H1 (cell line): ENCODE results near the gene SYTL1. TPM values are rescaled to one million over a fixed set of nuclear protein-coding genes. Genes with fewer than 3 reads are reported as not detected.

Experiments used
- CBX8 ChIP-seq: fragments of 300-800, 300-1000 bp; sonication (generic); IDR thresholded peaks from 2 replicates; pipeline ENCODE4 v1.7.1; 2016; ENCODE audit warnings: low read depth, low read length, borderline replicate concordance
- CHD1 ChIP-seq: IDR thresholded peaks from 2 replicates; pipeline ENCODE4 v1.6.1; 2012; ENCODE audit warnings: low read depth, low read length, improper control_type of control experiment
- EZH2 ChIP-seq: fragments of 200-600 bp; sonication (generic); IDR thresholded peaks from 2 replicates; pipeline ENCODE4 v1.7.1; 2012; ENCODE audit warnings: low read depth, mild to moderate bottlenecking, moderate library complexity, low read length, inconsistent platforms; ENCODE audit not compliant: severe bottlenecking
- HDAC6 ChIP-seq: IDR thresholded peaks from one replicate; pipeline ENCODE4 v1.7.1; 2012; ENCODE audit warnings: low read depth, mild to moderate bottlenecking, inconsistent platforms, low read length, moderate library complexity
- JUND ChIP-seq: IDR thresholded peaks from 2 replicates; pipeline ENCODE4 v1.6.1; 2011; ENCODE audit warnings: mild to moderate bottlenecking, improper control_type of control experiment, low read length
- RNF2 ChIP-seq: fragments of 200-900, 300-1000 bp; sonication (generic); IDR thresholded peaks from 2 replicates; pipeline ENCODE4 v1.7.1; 2016; ENCODE audit warnings: borderline replicate concordance, low read depth, mild to moderate bottlenecking, antibody characterized with exemption, low read length; ENCODE audit not compliant: poor library complexity, severe bottlenecking; ENCODE audit errors: missing control alignments
- SIN3A ChIP-seq, 2 experiments: IDR thresholded peaks in 1 of 2; conservative IDR thresholded peaks in 1 of 2; 2 replicates each; pipeline ENCODE4 v1.6.1; 2011 to 2012; ENCODE audit warnings: low read length in 2 of 2, improper control_type of control experiment in 1 of 2, low read depth in 1 of 2, mild to moderate bottlenecking in 1 of 2
- TBP ChIP-seq: IDR thresholded peaks from 2 replicates; pipeline ENCODE4 v1.6.1; 2011; ENCODE audit warnings: low read depth, low read length, improper control_type of control experiment
- ZNF274 ChIP-seq: IDR thresholded peaks from 2 replicates; pipeline ENCODE4 v1.7.0; 2012; ENCODE audit warnings: low read length, borderline replicate concordance; ENCODE audit errors: extremely low read depth
- polyA plus RNA-seq, 7 experiments: library from polyadenylated mRNA; depleted of rRNA in 3 of 7; stranded (reverse) in 5 of 7; unstranded in 2 of 7; fragments of >200 nt in 5 of 7; fragments of 200-250 nt in 2 of 7; gene quantifications; 1 replicate in 5 of 7; 2 replicates in 1 of 7; 4 replicates in 1 of 7; pipeline versions ENCODE4 v1.2.1 to v1.2.3, GENCODE V29; 2011 to 2013; ENCODE audit warnings: missing spikeins in 2 of 7, mixed read lengths in 2 of 7
- total RNA-seq: library from RNA; stranded (reverse); fragmentation: NEBNext Ultra II Directional; extraction: Animal tissue kit (Norgen Biotek cat#: 25700); gene quantifications from 2 replicates; pipeline ENCODE4 v1.2.1, GENCODE V29; 2021
- TF ChIP-seq, protein P1 (sequence below): fragments of 300-600 bp; sonication (generic); IDR thresholded peaks from 2 replicates; pipeline ENCODE4 v1.7.1; 2012; ENCODE audit warnings: low read length, moderate library complexity, mild to moderate bottlenecking, inconsistent platforms; ENCODE audit not compliant: insufficient replicate concordance
- TF ChIP-seq, protein P2 (sequence below): IDR thresholded peaks from 2 replicates; pipeline ENCODE4 v1.6.1; 2012; ENCODE audit warnings: inconsistent platforms

The SYTL1 gene
- total and polyA plus RNA-seq, 2 of the 8 experiments (the other 6 are each of a cell fraction or from before 2014, with no cell fraction given), result 6.4 to 19.5 TPM

DNA sequence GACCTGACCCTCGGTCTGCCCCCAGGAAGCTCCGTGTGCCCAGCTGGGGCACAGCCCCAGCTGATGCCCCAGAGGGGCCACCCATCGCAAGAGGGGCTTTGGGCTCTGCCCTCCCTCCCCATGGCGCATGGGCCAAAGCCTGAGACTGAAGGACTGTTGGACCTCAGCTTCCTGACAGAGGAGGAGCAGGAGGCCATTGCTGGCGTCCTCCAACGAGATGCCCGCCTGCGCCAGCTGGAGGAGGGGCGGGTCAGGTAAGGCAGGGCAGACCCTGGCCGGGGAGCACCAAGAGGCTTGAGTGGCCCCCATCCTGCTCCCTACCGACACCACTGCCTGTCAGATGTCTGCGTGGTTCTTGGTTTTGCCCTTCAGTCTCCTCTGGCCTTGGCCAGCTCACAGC, 3.5 kb downstream of the SYTL1 start (continued):
- TF ChIP-seq, protein P1, sequence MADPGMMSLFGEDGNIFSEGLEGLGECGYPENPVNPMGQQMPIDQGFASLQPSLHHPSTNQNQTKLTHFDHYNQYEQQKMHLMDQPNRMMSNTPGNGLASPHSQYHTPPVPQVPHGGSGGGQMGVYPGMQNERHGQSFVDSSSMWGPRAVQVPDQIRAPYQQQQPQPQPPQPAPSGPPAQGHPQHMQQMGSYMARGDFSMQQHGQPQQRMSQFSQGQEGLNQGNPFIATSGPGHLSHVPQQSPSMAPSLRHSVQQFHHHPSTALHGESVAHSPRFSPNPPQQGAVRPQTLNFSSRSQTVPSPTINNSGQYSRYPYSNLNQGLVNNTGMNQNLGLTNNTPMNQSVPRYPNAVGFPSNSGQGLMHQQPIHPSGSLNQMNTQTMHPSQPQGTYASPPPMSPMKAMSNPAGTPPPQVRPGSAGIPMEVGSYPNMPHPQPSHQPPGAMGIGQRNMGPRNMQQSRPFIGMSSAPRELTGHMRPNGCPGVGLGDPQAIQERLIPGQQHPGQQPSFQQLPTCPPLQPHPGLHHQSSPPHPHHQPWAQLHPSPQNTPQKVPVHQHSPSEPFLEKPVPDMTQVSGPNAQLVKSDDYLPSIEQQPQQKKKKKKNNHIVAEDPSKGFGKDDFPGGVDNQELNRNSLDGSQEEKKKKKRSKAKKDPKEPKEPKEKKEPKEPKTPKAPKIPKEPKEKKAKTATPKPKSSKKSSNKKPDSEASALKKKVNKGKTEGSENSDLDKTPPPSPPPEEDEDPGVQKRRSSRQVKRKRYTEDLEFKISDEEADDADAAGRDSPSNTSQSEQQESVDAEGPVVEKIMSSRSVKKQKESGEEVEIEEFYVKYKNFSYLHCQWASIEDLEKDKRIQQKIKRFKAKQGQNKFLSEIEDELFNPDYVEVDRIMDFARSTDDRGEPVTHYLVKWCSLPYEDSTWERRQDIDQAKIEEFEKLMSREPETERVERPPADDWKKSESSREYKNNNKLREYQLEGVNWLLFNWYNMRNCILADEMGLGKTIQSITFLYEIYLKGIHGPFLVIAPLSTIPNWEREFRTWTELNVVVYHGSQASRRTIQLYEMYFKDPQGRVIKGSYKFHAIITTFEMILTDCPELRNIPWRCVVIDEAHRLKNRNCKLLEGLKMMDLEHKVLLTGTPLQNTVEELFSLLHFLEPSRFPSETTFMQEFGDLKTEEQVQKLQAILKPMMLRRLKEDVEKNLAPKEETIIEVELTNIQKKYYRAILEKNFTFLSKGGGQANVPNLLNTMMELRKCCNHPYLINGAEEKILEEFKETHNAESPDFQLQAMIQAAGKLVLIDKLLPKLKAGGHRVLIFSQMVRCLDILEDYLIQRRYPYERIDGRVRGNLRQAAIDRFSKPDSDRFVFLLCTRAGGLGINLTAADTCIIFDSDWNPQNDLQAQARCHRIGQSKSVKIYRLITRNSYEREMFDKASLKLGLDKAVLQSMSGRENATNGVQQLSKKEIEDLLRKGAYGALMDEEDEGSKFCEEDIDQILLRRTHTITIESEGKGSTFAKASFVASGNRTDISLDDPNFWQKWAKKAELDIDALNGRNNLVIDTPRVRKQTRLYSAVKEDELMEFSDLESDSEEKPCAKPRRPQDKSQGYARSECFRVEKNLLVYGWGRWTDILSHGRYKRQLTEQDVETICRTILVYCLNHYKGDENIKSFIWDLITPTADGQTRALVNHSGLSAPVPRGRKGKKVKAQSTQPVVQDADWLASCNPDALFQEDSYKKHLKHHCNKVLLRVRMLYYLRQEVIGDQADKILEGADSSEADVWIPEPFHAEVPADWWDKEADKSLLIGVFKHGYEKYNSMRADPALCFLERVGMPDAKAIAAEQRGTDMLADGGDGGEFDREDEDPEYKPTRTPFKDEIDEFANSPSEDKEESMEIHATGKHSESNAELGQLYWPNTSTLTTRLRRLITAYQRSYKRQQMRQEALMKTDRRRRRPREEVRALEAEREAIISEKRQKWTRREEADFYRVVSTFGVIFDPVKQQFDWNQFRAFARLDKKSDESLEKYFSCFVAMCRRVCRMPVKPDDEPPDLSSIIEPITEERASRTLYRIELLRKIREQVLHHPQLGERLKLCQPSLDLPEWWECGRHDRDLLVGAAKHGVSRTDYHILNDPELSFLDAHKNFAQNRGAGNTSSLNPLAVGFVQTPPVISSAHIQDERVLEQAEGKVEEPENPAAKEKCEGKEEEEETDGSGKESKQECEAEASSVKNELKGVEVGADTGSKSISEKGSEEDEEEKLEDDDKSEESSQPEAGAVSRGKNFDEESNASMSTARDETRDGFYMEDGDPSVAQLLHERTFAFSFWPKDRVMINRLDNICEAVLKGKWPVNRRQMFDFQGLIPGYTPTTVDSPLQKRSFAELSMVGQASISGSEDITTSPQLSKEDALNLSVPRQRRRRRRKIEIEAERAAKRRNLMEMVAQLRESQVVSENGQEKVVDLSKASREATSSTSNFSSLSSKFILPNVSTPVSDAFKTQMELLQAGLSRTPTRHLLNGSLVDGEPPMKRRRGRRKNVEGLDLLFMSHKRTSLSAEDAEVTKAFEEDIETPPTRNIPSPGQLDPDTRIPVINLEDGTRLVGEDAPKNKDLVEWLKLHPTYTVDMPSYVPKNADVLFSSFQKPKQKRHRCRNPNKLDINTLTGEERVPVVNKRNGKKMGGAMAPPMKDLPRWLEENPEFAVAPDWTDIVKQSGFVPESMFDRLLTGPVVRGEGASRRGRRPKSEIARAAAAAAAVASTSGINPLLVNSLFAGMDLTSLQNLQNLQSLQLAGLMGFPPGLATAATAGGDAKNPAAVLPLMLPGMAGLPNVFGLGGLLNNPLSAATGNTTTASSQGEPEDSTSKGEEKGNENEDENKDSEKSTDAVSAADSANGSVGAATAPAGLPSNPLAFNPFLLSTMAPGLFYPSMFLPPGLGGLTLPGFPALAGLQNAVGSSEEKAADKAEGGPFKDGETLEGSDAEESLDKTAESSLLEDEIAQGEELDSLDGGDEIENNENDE, result no peak
- TF ChIP-seq HDAC6 (no peak), TBP (no peak), CBX8 (no peak), CHD1 (no peak), SIN3A (conservative IDR thresholded peaks at IDR 0.05 in 1 of 2, IDR thresholded peaks at IDR 0.05 in 1 of 2; ENCODE audit: low read depth in 1 of 2, low read length in 2 of 2) (no peak), JUND (no peak), RNF2 (no peak), EZH2 (no peak), ZNF274 (no peak)
- TF ChIP-seq, protein P2, sequence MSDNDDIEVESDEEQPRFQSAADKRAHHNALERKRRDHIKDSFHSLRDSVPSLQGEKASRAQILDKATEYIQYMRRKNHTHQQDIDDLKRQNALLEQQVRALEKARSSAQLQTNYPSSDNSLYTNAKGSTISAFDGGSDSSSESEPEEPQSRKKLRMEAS, result no peak
